Ascending aorta (tissue), 2 donors: Measurements from ENCODE around the gene ZNF468. TPM values are rescaled to one million over a fixed set of nuclear protein-coding genes. Genes with fewer than 3 reads are reported as not detected.
"Not testable (repeated sequence)": the region's sequence is repeated elsewhere in the genome, so short reads cannot be mapped to it uniquely, and the experiment has no call there.

Source experiments
- DNase-seq, 2 donors: peaks; one replicate each; pipeline ENCODE4 v3.0.0-alpha.2; 2019; ENCODE audit warnings: low spot score in 2 of 2
- H3K27ac ChIP-seq, 2 donors: fragments of 200-600 bp; sonication (generic); one replicate each; pipeline ENCODE4 v1.5.1; 2016 to 2017; ENCODE audit warnings: mild to moderate bottlenecking in 1 of 2
- H3K27me3 ChIP-seq: fragments of 200-600 bp; sonication (generic); one replicate; pipeline ENCODE4 v1.5.1; 2017
- H3K36me3 ChIP-seq, 2 donors: fragments of 200-600 bp; sonication (generic); one replicate each; pipeline ENCODE4 v1.5.1; 2016
- H3K4me1 ChIP-seq, 2 donors: fragments of 200-600 bp; sonication (generic); one replicate each; pipeline ENCODE4 v1.5.1; 2016 to 2017; ENCODE audit warnings: mild to moderate bottlenecking in 1 of 2
- H3K4me3 ChIP-seq, 2 donors: fragments of 200-600 bp; sonication (generic); one replicate each; pipeline ENCODE4 v1.5.1; 2016 to 2017; ENCODE audit warnings: mild to moderate bottlenecking in 1 of 2
- H3K9me3 ChIP-seq, 2 donors: fragments of 200-600 bp; sonication (generic); one replicate each; pipeline ENCODE4 v1.5.1; 2016
- CTCF ChIP-seq, 3 experiments: fragments of 200-600 bp in 2 of 3; fragments of 450-650 bp in 1 of 3; sonication (generic) in 2 of 3; IDR thresholded peaks; one replicate each; pipeline ENCODE4 v1.5.1; 2016 to 2019; ENCODE audit warnings: antibody characterized with exemption in 3 of 3, mild to moderate bottlenecking in 1 of 3, moderate library complexity in 1 of 3
- intact Hi-C: fragments of 100-400 bp; cut with DNase I; formaldehyde crosslinking; loops from one replicate; pipeline ENCODE4 v1.15.1; 2023
- total RNA-seq: library from RNA; depleted of rRNA; stranded (reverse); fragments of >200 nt; gene quantifications from one replicate; pipeline ENCODE4 v1.1.0, GENCODE V29; 2016

The ZNF468 gene
- total RNA-seq, 1 donor from 2014 or later = 5.2 TPM

GRCh38 chr19:52871466-52871865 is 14.0 kb upstream of the ZNF468 start:
- no peaks in the 10 kb centered on the region for H3K27me3 ChIP-seq
- no peak for TF ChIP-seq CTCF (IDR thresholded peaks at IDR 0.05)
- H3K9me3 ChIP-seq = peaks cover 0 to under 1% of the 10 kb centered on the region in 2 donors
- intact Hi-C loops = no loop called here
- no peak overlapping the region for H3K4me3 ChIP-seq
- H3K36me3 ChIP-seq = no peaks in the 10 kb centered on the region
- H3K27ac ChIP-seq = no peak overlapping the region
- no peak for DNase-seq
- H3K4me1 ChIP-seq = no peaks in the 10 kb centered on the region

GRCh38 chr19:52868031-52868430 is 10.6 kb upstream of the ZNF468 start:
- DNase-seq, H3K9me3 ChIP-seq, H3K4me3 ChIP-seq, H3K27ac ChIP-seq, H3K36me3 ChIP-seq, H3K4me1 ChIP-seq, intact Hi-C loops, H3K27me3 ChIP-seq: not testable (repeated sequence)

GRCh38 chr19:52856540-52857377 is 660 bp downstream of the ZNF468 start:
- H3K9me3 ChIP-seq, H3K27me3 ChIP-seq, DNase-seq, H3K4me1 ChIP-seq: not testable (repeated sequence)
- peaks cover 16 to 25% of the 10 kb centered on the region in 2 donors for H3K36me3 ChIP-seq
- peak overlapping the region; percentile 57 to 75 for H3K27ac ChIP-seq
- intact Hi-C loops = loop anchor here (5.0 kb wide), 4 partner anchors 34 to 136 kb away; partner anchors contain the start of genes ZNF28 and ZNF600
- peak overlapping the region; percentile 75 to 89 for H3K4me3 ChIP-seq

GRCh38 chr19:52847352-52847751 is 10.1 kb downstream of the ZNF468 start:
- H3K27ac ChIP-seq, H3K4me1 ChIP-seq, DNase-seq, H3K4me3 ChIP-seq, H3K27me3 ChIP-seq, intact Hi-C loops: not testable (repeated sequence)
- Histone ChIP-seq H3K36me3 (peaks cover 85 to 100% of the 10 kb centered on the region in 2 donors), H3K9me3 (peaks cover 16 to 50% of the 10 kb centered on the region in 2 donors)

GRCh38 chr19:52840825-52841465 is 16.5 kb downstream of the ZNF468 start:
- Histone ChIP-seq H3K36me3 (peaks cover 71 to 94% of the 10 kb centered on the region in 2 donors), H3K9me3 (peaks cover 64 to 98% of the 10 kb centered on the region in 2 donors)
- intact Hi-C loops, DNase-seq, H3K4me1 ChIP-seq, H3K27ac ChIP-seq, H3K27me3 ChIP-seq, H3K4me3 ChIP-seq: not testable (repeated sequence)

GRCh38 chr19:52834289-52834688 is 23.1 kb downstream of the ZNF468 start:
- H3K27ac ChIP-seq, intact Hi-C loops, H3K4me1 ChIP-seq, H3K27me3 ChIP-seq, H3K4me3 ChIP-seq, DNase-seq: not testable (repeated sequence)
- Histone ChIP-seq H3K9me3 (peaks cover 19 to 32% of the 10 kb centered on the region in 2 donors), H3K36me3 (peaks cover 9 to 29% of the 10 kb centered on the region in 2 donors)

- Histone ChIP-seq H3K36me3 (peaks cover 4 to 22% of the 10 kb centered on the region in 2 donors), H3K9me3 (peaks cover 12 to 24% of the 10 kb centered on the region in 2 donors)
- H3K27ac ChIP-seq, H3K27me3 ChIP-seq, H3K4me1 ChIP-seq, intact Hi-C loops, H3K4me3 ChIP-seq, DNase-seq: not testable (repeated sequence)
These were observed 23.9 kb downstream of the ZNF468 start for GRCh38 chr19:52833541-52833940.

- H3K9me3 ChIP-seq, H3K36me3 ChIP-seq, H3K27ac ChIP-seq, DNase-seq, intact Hi-C loops, H3K4me1 ChIP-seq, H3K27me3 ChIP-seq, H3K4me3 ChIP-seq: not testable (repeated sequence)
These were observed 27.6 kb downstream of the ZNF468 start for GRCh38 chr19:52829866-52830265.

- no peaks in the 10 kb centered on the region for H3K9me3 ChIP-seq
- no peaks in the 10 kb centered on the region for H3K4me1 ChIP-seq
- no peaks in the 10 kb centered on the region for H3K36me3 ChIP-seq
- H3K27me3 ChIP-seq = no peaks in the 10 kb centered on the region
- TF ChIP-seq CTCF (IDR thresholded peaks at IDR 0.05) = no peak
- H3K4me3 ChIP-seq = no peak overlapping the region
- no peak overlapping the region for H3K27ac ChIP-seq
- intact Hi-C loops = no loop called here
- no peak for DNase-seq
These were observed 31.7 kb downstream of the ZNF468 start for GRCh38 chr19:52825765-52826164.
